K562 (cell line): ENCODE results near the gene TMEM126B.
A peak's percentile ranks its signal among the peaks of the same experiment; 100 is the strongest.

Experiments
- CTCF ChIP-seq, 3 experiments: IDR thresholded peaks in 2 of 3; conservative IDR thresholded peaks in 1 of 3; 2 replicates each; pipeline ENCODE4 v1.5.1; 2011 to 2012; ENCODE audit warnings: low read length in 3 of 3, mild to moderate bottlenecking in 3 of 3, control low read depth in 2 of 3, improper control_type of control experiment in 1 of 3, inconsistent platforms in 1 of 3, low read depth in 1 of 3, mixed read lengths in 1 of 3, moderate library complexity in 1 of 3; ENCODE audit not compliant: insufficient read depth in 2 of 3
- MAX ChIP-seq: sonication (generic); formaldehyde crosslinking; IDR thresholded peaks from 2 replicates; pipeline ENCODE4 v1.9.0; 2022; ENCODE audit warnings: mild to moderate bottlenecking, missing genetic modification reagents
- MLX ChIP-seq, 2 experiments: fragments of 450-650 bp in 1 of 2; sonication (generic) in 1 of 2; formaldehyde crosslinking; conservative IDR thresholded peaks; 2 replicates each; pipeline versions ENCODE4 v1.4.0 to v1.8.1; 2020 to 2022; ENCODE audit warnings: mild to moderate bottlenecking in 1 of 2, missing genetic modification reagents in 1 of 2
- MYC ChIP-seq, 2 experiments: fragments of 250-450 bp in 1 of 2; sonication (Bioruptor Pico) in 1 of 2; IDR thresholded peaks; 2 replicates each; pipeline versions ENCODE4 v1.5.1 to v1.6.1; 2012 to 2021; ENCODE audit warnings: low read depth in 2 of 2, borderline replicate concordance in 1 of 2, improper control_type of control experiment in 1 of 2, low read length in 1 of 2, mild to moderate bottlenecking in 1 of 2, moderate library complexity in 1 of 2
- NBN ChIP-seq: fragments of 450-650 bp; IDR thresholded peaks from 2 replicates; pipeline ENCODE4 v1.6.1; 2016; ENCODE audit warnings: low read depth, mild to moderate bottlenecking
- POLR2H ChIP-seq: IDR thresholded peaks from 2 replicates; pipeline ENCODE4 v1.6.1; 2016; ENCODE audit warnings: missing genetic modification characterization, low read depth, mild to moderate bottlenecking, control low read depth, missing compliant biosample characterization, moderate library complexity
- RCOR1 ChIP-seq, 2 experiments: IDR thresholded peaks; 2 replicates each; pipeline ENCODE4 v1.6.1; 2012; ENCODE audit warnings: low read depth in 2 of 2, low read length in 2 of 2, borderline replicate concordance in 1 of 2, improper control_type of control experiment in 1 of 2
- SMAD1 ChIP-seq: fragments of 150-350 bp; IDR thresholded peaks from 2 replicates; pipeline ENCODE4 v1.6.1; 2014; ENCODE audit warnings: low read length, low read depth; ENCODE audit not compliant: partially characterized antibody
- SMAD4 ChIP-seq: fragments of 250-450 bp; sonication (Bioruptor Pico); conservative IDR thresholded peaks from 2 replicates; pipeline ENCODE4 v1.8.0; 2021; ENCODE audit warnings: inconsistent platforms, mild to moderate bottlenecking, moderate library complexity
- TBL1XR1 ChIP-seq, 2 experiments: IDR thresholded peaks; 2 replicates each; pipeline ENCODE4 v1.6.1; 2012; ENCODE audit warnings: improper control_type of control experiment in 2 of 2, low read length in 2 of 2, mild to moderate bottlenecking in 1 of 2
- TFE3 ChIP-seq: fragments of 450-650 bp; formaldehyde crosslinking; IDR thresholded peaks from 2 replicates; pipeline ENCODE4 v1.4.0; 2020; ENCODE audit warnings: mild to moderate bottlenecking, mixed read lengths
- YY1 ChIP-seq, 3 experiments: IDR thresholded peaks; 2 replicates each; pipeline ENCODE4 v1.6.1; 2011; ENCODE audit warnings: low read length in 2 of 3, mild to moderate bottlenecking in 2 of 3, moderate library complexity in 2 of 3, borderline replicate concordance in 1 of 3, control low read depth in 1 of 3, low read depth in 1 of 3; ENCODE audit not compliant: insufficient read depth in 3 of 3, insufficient replicate concordance in 2 of 3, control insufficient read depth in 1 of 3, insufficient read length in 1 of 3; ENCODE audit errors: extremely low read depth in 1 of 3

- TF ChIP-seq NBN (peak; percentile 56; the same call in 1 of the 2 replicates), MLX (CRISPR knock-in tag; conservative IDR thresholded peaks at IDR 0.05) (0 out of 4 replicates have a peak, but pooled peaks of 1 of the 2 experiments have one; percentile 13), POLR2H (tag) (peak; percentile 85), TBL1XR1 (IDR thresholded peaks at IDR 0.05; ENCODE audit: low read length in 2 of 2) (peak in 1 of 2 experiments; percentile 46; a peak in 1 of 4 replicates), MYC (IDR thresholded peaks at IDR 0.05; ENCODE audit: low read depth, low read length) (peak; percentile 84), MYC (CRISPR knock-in tag; IDR thresholded peaks at IDR 0.05; ENCODE audit: borderline replicate concordance, low read depth) (no peak), SMAD1 (no peak), RCOR1 (IDR thresholded peaks at IDR 0.05; ENCODE audit: borderline replicate concordance in 1 of 2, low read depth in 2 of 2, low read length in 2 of 2) (peak in 1 of 2 experiments; percentile 71; a peak in 2 of 4 replicates), SMAD4 (CRISPR knock-in tag) (peak; percentile 84), CTCF (IDR thresholded peaks at IDR 0.05 in 2 of 3, conservative IDR thresholded peaks at IDR 0.05 in 1 of 3; ENCODE audit: insufficient read depth in 2 of 3, low read depth in 1 of 3, low read length in 3 of 3) (no peak), MAX (CRISPR knock-in tag) (peak; percentile 69), TFE3 (CRISPR knock-in tag) (peak; percentile 44), YY1 (IDR thresholded peaks at IDR 0.05; ENCODE audit: borderline replicate concordance in 1 of 3, control insufficient read depth in 1 of 3, extremely low read depth in 1 of 3, insufficient read depth in 3 of 3, insufficient read length in 1 of 3, insufficient replicate concordance in 2 of 3, low read depth in 1 of 3, low read length in 2 of 3) (peak; percentile 88 to 99 (median 97))
Observed at GRCh38 chr11:85647604-85648299, 19.4 kb downstream of the TMEM126B start, which contains the start of gene TMEM126A.
